ENCODE data around the gene KRTAP5-3.
"Not testable (repeated sequence)": the region's sequence is repeated elsewhere in the genome, so short reads cannot be mapped to it uniquely, and the experiment has no call there.

Gene KRTAP5-3

GRCh38 chr11:1619449-1619848, 11.2 kb upstream of the KRTAP5-3 start:
- no peak for DNase-seq

DNA sequence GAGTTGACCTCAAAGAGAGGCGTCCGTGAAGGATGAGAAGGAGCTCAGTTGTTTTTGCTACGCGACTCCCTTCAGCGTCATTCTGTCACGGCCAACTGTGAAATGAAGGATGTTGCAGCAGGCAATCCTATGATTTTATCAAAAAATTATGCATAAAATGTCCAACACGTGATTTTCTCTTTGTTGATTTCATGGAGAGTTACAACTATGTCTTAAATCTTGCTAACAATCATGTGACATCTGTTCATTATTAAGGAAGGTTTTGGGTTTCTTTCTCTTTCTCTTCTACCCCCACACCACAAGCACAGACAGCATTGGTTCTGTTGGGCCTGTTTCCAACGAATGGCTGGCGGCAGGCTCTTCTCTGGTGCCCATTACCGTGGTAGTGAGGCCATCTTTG, 10.0 kb upstream of the KRTAP5-3 start:
- no peak for DNase-seq

DNA sequence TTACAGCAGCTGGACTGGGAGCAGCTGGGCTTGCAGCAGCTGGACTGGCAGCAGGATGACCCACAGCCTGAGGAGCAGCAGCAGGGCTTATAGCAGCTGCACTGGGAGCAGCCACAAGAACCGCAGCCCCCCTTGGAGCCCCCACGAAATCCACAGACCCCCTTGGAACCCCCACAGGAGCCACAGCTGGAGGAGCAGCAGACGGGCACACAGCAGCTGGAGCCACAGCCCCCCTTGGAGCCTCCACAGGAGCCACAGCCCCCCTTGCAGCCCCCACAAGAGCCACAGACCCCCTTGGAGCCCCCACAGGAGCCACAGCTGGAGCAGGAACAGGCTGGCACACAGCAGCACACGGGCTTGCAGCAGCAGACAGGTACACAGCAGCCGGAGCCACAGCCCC, 362 bp downstream of the KRTAP5-3 start:
- not testable (repeated sequence) for DNase-seq

DNA sequence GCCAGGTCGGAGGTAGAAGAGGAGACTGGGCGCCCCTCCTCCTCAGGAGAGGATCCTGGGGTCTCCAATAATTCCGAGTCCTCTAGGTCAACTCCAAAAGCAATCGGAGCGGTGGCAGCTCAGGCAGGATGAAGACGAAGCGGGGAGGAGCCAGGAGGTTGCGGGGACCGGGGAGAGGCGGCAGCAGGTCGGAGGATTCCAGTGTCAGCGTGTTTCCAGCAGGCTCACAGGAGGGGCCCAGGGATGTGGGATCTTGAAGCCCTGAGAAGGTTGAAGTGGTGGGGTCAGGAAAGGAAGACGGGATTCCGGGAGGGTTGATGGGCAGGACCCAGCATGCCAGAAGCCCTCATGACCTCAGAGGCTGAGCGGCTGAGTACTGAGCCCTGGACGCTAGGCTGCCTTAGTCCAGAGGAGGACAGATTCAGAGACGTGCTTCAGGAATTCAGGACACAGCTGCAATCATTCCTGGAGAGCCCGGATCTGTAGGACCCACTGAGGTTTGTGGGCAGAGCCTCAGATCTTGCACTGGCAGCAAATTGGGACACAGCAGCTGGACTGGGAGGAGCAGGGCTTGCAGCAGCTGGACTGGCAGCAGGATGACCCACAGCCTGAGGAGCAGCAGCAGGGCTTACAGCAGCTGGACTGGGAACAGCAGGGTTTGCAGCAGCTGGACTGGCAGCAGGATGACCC, 962 bp downstream of the KRTAP5-3 start:
- not testable (repeated sequence) for DNase-seq

GRCh38 chr11:1605923-1606322, 2.3 kb downstream of the KRTAP5-3 start:
- not testable (repeated sequence) for DNase-seq

- no peak for DNase-seq
These were observed 3.6 kb downstream of the KRTAP5-3 start for GRCh38 chr11:1604711-1605110.

- DNase-seq: no peak
These were observed 4.1 kb downstream of the KRTAP5-3 start for GRCh38 chr11:1604181-1604580.

GRCh38 chr11:1603629-1604028, 4.6 kb downstream of the KRTAP5-3 start:
- no peak for DNase-seq

- not testable (repeated sequence) for DNase-seq
These were observed 6.6 kb downstream of the KRTAP5-3 start for GRCh38 chr11:1601663-1602062.

DNA sequence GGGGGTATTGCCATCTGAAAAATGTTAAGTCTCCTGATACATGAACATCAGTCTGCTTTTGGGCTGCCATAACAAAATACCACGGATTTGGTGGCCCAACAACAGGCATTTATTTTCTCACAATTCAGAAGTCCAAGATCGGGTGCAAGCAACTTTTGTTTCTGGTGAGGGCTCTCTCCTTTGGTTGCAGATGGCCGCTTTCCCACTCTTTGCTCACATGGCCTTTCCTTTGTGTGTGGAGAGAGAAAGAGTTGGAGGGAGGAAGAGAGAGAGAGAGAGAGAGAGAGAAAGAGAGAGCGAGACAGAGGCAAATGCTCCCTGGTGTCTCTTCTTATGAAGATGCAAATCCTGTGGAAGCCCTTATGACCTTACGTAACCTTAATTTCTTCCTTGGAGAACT, 7.6 kb downstream of the KRTAP5-3 start:
- peak in 4 of 56 donors; percentile 4 to 30 (median 14) for DNase-seq

DNA sequence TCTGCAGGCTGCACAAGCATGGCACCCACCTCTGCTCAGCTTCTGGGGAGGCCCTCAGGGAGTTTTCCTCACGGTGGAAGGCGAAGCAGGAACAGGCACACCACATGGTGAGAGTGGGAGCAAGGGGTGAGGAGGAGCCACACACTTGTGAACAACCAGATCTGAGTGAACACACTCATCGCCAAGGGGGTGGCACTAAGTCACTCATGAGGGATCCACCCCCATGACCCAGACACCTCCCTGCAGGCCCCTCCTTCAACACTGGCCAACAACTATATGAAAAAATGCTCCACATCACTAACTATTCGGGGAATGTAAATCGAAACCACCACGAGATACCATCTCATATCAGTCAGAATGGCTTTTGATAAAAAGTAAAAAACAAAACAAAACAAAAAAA, 9.4 kb downstream of the KRTAP5-3 start:
- DNase-seq: no peak

GRCh38 chr11:1598406-1598805, 9.9 kb downstream of the KRTAP5-3 start:
- DNase-seq: not testable (repeated sequence)

DNA sequence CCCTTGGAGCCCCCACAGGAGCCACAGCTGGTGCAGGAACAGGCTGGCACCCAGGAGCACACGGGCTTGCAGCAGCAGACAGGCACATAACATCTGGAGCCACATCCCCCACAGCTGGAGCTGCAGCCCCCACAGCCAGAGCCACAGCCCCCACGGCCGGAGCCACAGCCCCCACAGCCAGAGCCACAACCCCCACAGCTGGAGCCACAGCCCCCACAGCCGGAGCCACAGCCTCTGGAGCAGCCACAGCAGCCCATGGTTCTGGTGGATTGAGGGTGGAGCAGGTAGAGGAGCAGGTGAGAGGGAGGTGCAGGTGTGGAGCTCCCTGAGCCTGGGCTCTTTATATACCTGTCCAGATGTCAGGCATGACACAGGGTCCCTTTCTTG, 10.3 kb downstream of the KRTAP5-3 start, which contains the start of gene KRTAP5-2:
Gene KRTAP5-2 (minus strand): TSS at position 301 of the 387 bp plus-strand sequence. CDS start 44 bp downstream, at position 257.
- no peak for DNase-seq

GRCh38 chr11:1597331-1597993, 10.8 kb downstream of the KRTAP5-3 start:
- no peak for DNase-seq

- not testable (repeated sequence) for DNase-seq
These were observed 11.6 kb downstream of the KRTAP5-3 start for GRCh38 chr11:1596576-1597121.

GRCh38 chr11:1595994-1596575, 12.2 kb downstream of the KRTAP5-3 start:
- not testable (repeated sequence) for DNase-seq

- DNase-seq: no peak
These were observed 15.6 kb downstream of the KRTAP5-3 start for GRCh38 chr11:1592628-1593027.

DNA sequence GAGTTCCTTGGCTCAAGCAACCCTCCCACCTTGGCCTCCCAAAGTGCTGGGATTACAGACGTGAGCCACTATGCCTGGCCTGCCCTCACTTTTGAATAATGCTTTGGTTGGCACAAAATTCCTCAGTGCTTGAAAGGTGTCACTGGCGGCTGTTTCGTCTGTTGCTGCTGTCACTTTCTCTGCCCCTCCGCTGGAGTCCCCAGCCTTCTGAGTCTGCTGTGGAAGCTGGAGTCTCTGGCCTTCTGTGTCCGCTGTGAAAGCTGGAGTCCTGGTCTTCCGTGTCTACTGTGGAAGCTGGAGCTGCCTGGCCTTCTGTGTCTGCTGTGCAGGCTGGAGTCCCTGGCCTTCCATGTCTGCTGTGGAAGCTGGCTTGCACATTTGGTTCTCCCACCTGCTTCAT, 18.3 kb downstream of the KRTAP5-3 start:
- DNase-seq: no peak

- DNase-seq: peak in 1 of 56 donors; percentile 21
These were observed 18.9 kb downstream of the KRTAP5-3 start for GRCh38 chr11:1589191-1589963.

- DNase-seq: no peak
These were observed 21.6 kb downstream of the KRTAP5-3 start for GRCh38 chr11:1586699-1587098.

GRCh38 chr11:1584661-1585370, 23.4 kb downstream of the KRTAP5-3 start, which contains the start of gene KRTAP5-1:
KRTAP5-1 (minus strand) TSS chr11:1585283; CDS start chr11:1585249, 34 bp downstream.
- DNase-seq: not testable (repeated sequence)
